ENCODE data around the gene ACO2.
A peak's percentile ranks its signal among the peaks of the same experiment; 100 is the strongest.

The ACO2 gene

DNA sequence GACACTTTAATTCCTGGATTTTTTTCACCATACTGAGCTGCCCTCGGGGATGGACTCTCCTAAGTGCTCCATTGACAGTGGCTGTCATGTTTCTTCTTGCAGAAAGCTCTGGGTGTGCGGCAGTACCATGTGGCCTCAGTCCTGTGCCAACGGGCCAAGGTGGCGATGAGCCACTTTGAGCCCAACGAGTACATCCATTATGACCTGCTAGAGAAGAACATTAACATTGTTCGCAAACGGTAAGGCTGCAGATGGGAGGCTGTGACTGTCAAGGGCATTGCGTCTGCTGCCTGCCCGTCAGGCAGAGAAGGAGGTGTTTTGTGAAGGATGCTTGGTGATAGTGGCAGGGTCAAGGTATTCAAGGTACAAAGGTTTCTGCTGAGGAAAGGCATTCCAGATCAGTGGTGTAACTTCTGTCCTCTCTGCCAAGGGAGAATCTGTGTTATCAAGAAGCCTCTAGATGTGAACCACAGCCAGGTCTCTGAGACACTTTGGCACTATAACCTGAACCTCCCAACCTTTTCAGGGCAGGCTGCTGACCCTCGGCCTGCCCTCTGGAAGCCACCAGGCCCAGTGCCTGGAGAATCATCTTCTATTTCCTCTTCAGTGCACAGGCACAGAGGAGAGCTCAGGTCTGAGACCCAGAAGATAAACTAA lies 30.8 kb downstream of the ACO2 start:
- no peak overlapping the region for H3K27ac ChIP-seq (ENCODE audit: low read depth, low read length)
- peaks cover 64% of the 10 kb centered on the region for H3K79me2 ChIP-seq (ENCODE audit: control insufficient read depth, low read length)
- no peak for TF ChIP-seq EZH2phosphoT487 (IDR thresholded peaks at IDR 0.05; ENCODE audit: borderline replicate concordance, low read length)
- H3K4me3 ChIP-seq (ENCODE audit: low read length), result no peak overlapping the region
- H3K9me3 ChIP-seq (ENCODE audit: control insufficient read depth, insufficient read depth, low read length), result no peaks in the 10 kb centered on the region
- no peaks in the 10 kb centered on the region for H3K4me1 ChIP-seq (ENCODE audit: control insufficient read depth, low read length)
- no peaks in the 10 kb centered on the region for H3K9me2 ChIP-seq (replicated peaks; ENCODE audit: control insufficient read depth, low read length)
- no peaks in the 10 kb centered on the region for H3K27me3 ChIP-seq (ENCODE audit: control insufficient read depth, low read length)
- no peaks in the 10 kb centered on the region for H4K20me1 ChIP-seq (ENCODE audit: control insufficient read depth, insufficient read depth, low read depth, low read length)
- H3K36me3 ChIP-seq (ENCODE audit: control insufficient read depth, low read length), result peaks cover 40% of the 10 kb centered on the region
- no peak overlapping the region for H3K4me2 ChIP-seq (ENCODE audit: low read length)
- H3F3A ChIP-seq (ENCODE audit: control insufficient read depth, insufficient read depth), result no peaks in the 10 kb centered on the region

- no peak overlapping the region for H3K27ac ChIP-seq (ENCODE audit: low read depth, low read length)
- H3K79me2 ChIP-seq (ENCODE audit: control insufficient read depth, low read length), result peaks cover 61% of the 10 kb centered on the region
- H3K4me2 ChIP-seq (ENCODE audit: low read length), result no peak overlapping the region
- no peaks in the 10 kb centered on the region for H3K27me3 ChIP-seq (ENCODE audit: control insufficient read depth, low read length)
- no peaks in the 10 kb centered on the region for H3K9me2 ChIP-seq (replicated peaks; ENCODE audit: control insufficient read depth, low read length)
- H3K36me3 ChIP-seq (ENCODE audit: control insufficient read depth, low read length), result peaks cover 42% of the 10 kb centered on the region
- TF ChIP-seq EZH2phosphoT487 (IDR thresholded peaks at IDR 0.05; ENCODE audit: borderline replicate concordance, low read length) (no peak), CTCF (IDR thresholded peaks at IDR 0.05; ENCODE audit: low read depth, low read length, poor library complexity, severe bottlenecking) (no peak)
- no peaks in the 10 kb centered on the region for H4K20me1 ChIP-seq (ENCODE audit: control insufficient read depth, insufficient read depth, low read depth, low read length)
- H3K4me1 ChIP-seq (ENCODE audit: control insufficient read depth, low read length), result no peaks in the 10 kb centered on the region
- no peak overlapping the region for H3K4me3 ChIP-seq (ENCODE audit: low read length)
- H3F3A ChIP-seq (ENCODE audit: control insufficient read depth, insufficient read depth), result no peaks in the 10 kb centered on the region
- H3K9me3 ChIP-seq (ENCODE audit: control insufficient read depth, insufficient read depth, low read length), result no peaks in the 10 kb centered on the region
Observed at GRCh38 chr22:41500303-41500702, 31.4 kb downstream of the ACO2 start.

- H3K27me3 ChIP-seq (ENCODE audit: control insufficient read depth, low read length), result no peaks in the 10 kb centered on the region
- no peaks in the 10 kb centered on the region for H3K4me1 ChIP-seq (ENCODE audit: control insufficient read depth, low read length)
- no peaks in the 10 kb centered on the region for H4K20me1 ChIP-seq (ENCODE audit: control insufficient read depth, insufficient read depth, low read depth, low read length)
- H3K4me3 ChIP-seq (ENCODE audit: low read length), result no peak overlapping the region
- TF ChIP-seq EZH2phosphoT487 (IDR thresholded peaks at IDR 0.05; ENCODE audit: borderline replicate concordance, low read length), result no peak
- peak; percentile 52 for TF ChIP-seq CTCF (IDR thresholded peaks at IDR 0.05; ENCODE audit: low read depth, low read length, poor library complexity, severe bottlenecking)
- no peaks in the 10 kb centered on the region for H3K9me3 ChIP-seq (ENCODE audit: control insufficient read depth, insufficient read depth, low read length)
- H3K9me2 ChIP-seq (replicated peaks; ENCODE audit: control insufficient read depth, low read length), result no peaks in the 10 kb centered on the region
- H3K4me2 ChIP-seq (ENCODE audit: low read length), result no peak overlapping the region
- peaks cover 42% of the 10 kb centered on the region for H3K36me3 ChIP-seq (ENCODE audit: control insufficient read depth, low read length)
- H3K79me2 ChIP-seq (ENCODE audit: control insufficient read depth, low read length), result peaks cover 56% of the 10 kb centered on the region
- H3K27ac ChIP-seq (ENCODE audit: low read depth, low read length), result no peak overlapping the region
- no peaks in the 10 kb centered on the region for H3F3A ChIP-seq (ENCODE audit: control insufficient read depth, insufficient read depth)
Observed at GRCh38 chr22:41501209-41501608, 32.3 kb downstream of the ACO2 start.

DNA sequence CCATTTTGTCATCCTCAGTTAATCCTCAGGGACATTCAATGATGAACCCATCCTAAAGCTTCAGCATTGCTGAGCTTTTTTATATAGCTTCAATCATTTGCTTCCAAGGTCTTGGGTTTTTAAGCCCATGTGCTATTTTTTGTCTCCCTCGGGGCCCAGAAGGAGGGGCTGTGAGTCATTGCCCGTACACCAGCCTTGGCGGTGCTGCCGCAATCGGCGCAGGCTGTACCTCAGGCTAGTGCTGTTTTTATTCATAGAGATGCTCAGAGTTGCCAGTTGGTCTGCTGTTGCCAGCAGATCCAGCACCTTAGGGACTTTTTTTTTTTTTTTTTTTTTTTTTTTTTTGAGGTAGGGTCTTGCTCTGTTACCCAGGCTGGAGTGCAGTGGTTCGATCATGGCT lies 35.5 kb downstream of the ACO2 start:
- H3K4me2 ChIP-seq (ENCODE audit: low read length), result no peak overlapping the region

More for the DNA sequence above, 35.5 kb downstream of the ACO2 start:
- no peak overlapping the region for H3K27ac ChIP-seq (ENCODE audit: low read depth, low read length)
- H3K27me3 ChIP-seq (ENCODE audit: control insufficient read depth, low read length), result no peaks in the 10 kb centered on the region
- peaks cover 62% of the 10 kb centered on the region for H3K36me3 ChIP-seq (ENCODE audit: control insufficient read depth, low read length)
- H3K9me3 ChIP-seq (ENCODE audit: control insufficient read depth, insufficient read depth, low read length), result no peaks in the 10 kb centered on the region
- H3K4me1 ChIP-seq (ENCODE audit: control insufficient read depth, low read length), result no peaks in the 10 kb centered on the region
- H3F3A ChIP-seq (ENCODE audit: control insufficient read depth, insufficient read depth), result no peaks in the 10 kb centered on the region
- no peak for TF ChIP-seq EZH2phosphoT487 (IDR thresholded peaks at IDR 0.05; ENCODE audit: borderline replicate concordance, low read length)
- TF ChIP-seq CTCF (IDR thresholded peaks at IDR 0.05; ENCODE audit: low read depth, low read length, poor library complexity, severe bottlenecking), result no peak
- H3K79me2 ChIP-seq (ENCODE audit: control insufficient read depth, low read length), result peaks cover 29% of the 10 kb centered on the region
- no peaks in the 10 kb centered on the region for H4K20me1 ChIP-seq (ENCODE audit: control insufficient read depth, insufficient read depth, low read depth, low read length)
- no peak overlapping the region for H3K4me3 ChIP-seq (ENCODE audit: low read length)
- no peaks in the 10 kb centered on the region for H3K9me2 ChIP-seq (replicated peaks; ENCODE audit: control insufficient read depth, low read length)
